Calu3 (cell line): ENCODE results near the gene CXCR5. TPM values are rescaled to one million over a fixed set of nuclear protein-coding genes. Genes with fewer than 3 reads are reported as not detected.

Experiments
- BruUV-seq: library from RNA; stranded (reverse); fragments of 400-500 nt; replicated peaks from 2 replicates; lab custom pipeline; 2021; lab: Mats Ljungman, UMichigan
- CTCF ChIA-PET: fragments of 300-600 bp; sonication (Branson Sonifier 250); formaldehyde crosslinking; loops from one replicate; lab custom pipeline; 2022; ENCODE audit warnings: antibody characterized with exemption; lab: Charles Lee
- DNase-seq: peaks from one replicate; pipeline ENCODE4 v3.0.0; 2022
- H3K27ac Mint-ChIP-seq: one replicate; pipeline ENCODE4 v1.8.0; 2022; ENCODE audit warnings: mixed read lengths; ENCODE audit not compliant: unreplicated experiment
- H3K27me3 Mint-ChIP-seq: one replicate; pipeline ENCODE4 v1.8.0; 2022; ENCODE audit warnings: mixed read lengths; ENCODE audit not compliant: unreplicated experiment
- H3K36me3 Mint-ChIP-seq: one replicate; pipeline ENCODE4 v1.8.0; 2022; ENCODE audit warnings: mild to moderate bottlenecking, moderate library complexity, mixed read lengths; ENCODE audit not compliant: insufficient read depth, unreplicated experiment
- H3K4me1 Mint-ChIP-seq: one replicate; pipeline ENCODE4 v1.8.0; 2022; ENCODE audit warnings: mild to moderate bottlenecking, low read depth, mixed read lengths; ENCODE audit not compliant: unreplicated experiment
- H3K4me3 Mint-ChIP-seq: one replicate; pipeline ENCODE4 v1.8.0; 2022; ENCODE audit warnings: mild to moderate bottlenecking, low read depth, moderate library complexity, mixed read lengths; ENCODE audit not compliant: unreplicated experiment
- H3K9me3 Mint-ChIP-seq: one replicate; pipeline ENCODE4 v1.8.0; 2022; ENCODE audit warnings: low read depth, mixed read lengths; ENCODE audit not compliant: unreplicated experiment
- intact Hi-C: fragments of 100-400 bp; cut with micrococcal nuclease; formaldehyde crosslinking; loops from one replicate; pipeline ENCODE4 v1.10.0; 2022; ENCODE audit not compliant: unreplicated experiment
- total RNA-seq: library from RNA; stranded (reverse); gene quantifications from 2 replicates; pipeline ENCODE4 v1.2.3, GENCODE V29; 2022
- TF ChIP-seq, protein P1 (sequence below): fragments of 200-600 bp; IDR thresholded peaks from one replicate; pipeline ENCODE4 v1.8.0; 2022; ENCODE audit warnings: antibody characterized with exemption; ENCODE audit not compliant: unreplicated experiment

The CXCR5 gene
- total RNA-seq, 1 experiment from 2014 or later: not detected

DNA sequence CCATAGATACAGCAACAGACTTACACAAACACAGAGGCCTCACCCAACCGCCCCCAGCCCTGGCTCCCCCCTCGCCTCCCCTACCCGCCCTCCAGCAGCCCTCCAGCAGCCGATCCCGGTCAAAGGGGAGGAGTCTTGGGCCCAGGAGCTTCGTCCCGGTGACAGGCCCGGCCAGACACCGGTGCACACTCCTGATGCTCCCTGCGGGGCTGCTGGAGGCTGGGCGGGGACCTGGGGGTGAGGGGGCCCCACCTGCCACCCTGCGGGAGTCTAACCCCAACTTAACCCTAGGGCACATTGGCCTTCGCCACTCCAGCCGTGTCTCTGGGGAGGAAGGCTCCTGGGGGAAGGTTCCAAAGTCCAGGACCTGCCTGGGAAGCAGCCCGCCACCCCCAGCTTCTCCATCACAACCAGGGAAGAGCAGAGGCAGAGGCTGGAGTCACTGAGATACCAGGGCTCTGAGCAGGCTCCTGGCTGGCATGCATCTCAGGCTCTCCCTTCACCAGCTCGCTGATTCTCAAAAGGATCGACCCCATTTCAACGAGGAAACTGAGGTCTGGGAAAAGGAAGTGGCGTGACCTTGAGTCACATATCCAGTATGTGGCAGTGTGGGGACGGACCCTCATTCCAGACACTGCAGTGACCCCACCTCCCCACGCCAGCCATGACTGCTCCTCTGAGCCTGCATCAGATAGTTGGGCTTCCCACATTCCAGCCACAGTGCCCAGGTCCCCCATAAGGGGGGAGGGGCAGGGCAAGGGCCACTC, 27.6 kb downstream of the CXCR5 start:
- Mint-ChIP-seq H3K36me3 (peaks cover 86% of the 10 kb centered on the region), H3K4me1 (peaks cover 49% of the 10 kb centered on the region), H3K4me3 (peak overlapping the region; percentile 78), H3K9me3 (no peaks in the 10 kb centered on the region), H3K27me3 (no peaks in the 10 kb centered on the region), H3K27ac (peak overlapping the region; percentile 95)
- CTCF ChIA-PET: interaction anchor here (0.7 to 3.4 kb wide), 6 partner anchors 11 to 783 kb away, joined by 3 to 10 read pairs (median 6); no protein-coding TSS in a partner anchor
- TF ChIP-seq, protein P1, sequence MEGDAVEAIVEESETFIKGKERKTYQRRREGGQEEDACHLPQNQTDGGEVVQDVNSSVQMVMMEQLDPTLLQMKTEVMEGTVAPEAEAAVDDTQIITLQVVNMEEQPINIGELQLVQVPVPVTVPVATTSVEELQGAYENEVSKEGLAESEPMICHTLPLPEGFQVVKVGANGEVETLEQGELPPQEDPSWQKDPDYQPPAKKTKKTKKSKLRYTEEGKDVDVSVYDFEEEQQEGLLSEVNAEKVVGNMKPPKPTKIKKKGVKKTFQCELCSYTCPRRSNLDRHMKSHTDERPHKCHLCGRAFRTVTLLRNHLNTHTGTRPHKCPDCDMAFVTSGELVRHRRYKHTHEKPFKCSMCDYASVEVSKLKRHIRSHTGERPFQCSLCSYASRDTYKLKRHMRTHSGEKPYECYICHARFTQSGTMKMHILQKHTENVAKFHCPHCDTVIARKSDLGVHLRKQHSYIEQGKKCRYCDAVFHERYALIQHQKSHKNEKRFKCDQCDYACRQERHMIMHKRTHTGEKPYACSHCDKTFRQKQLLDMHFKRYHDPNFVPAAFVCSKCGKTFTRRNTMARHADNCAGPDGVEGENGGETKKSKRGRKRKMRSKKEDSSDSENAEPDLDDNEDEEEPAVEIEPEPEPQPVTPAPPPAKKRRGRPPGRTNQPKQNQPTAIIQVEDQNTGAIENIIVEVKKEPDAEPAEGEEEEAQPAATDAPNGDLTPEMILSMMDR: no peak
- BruUV-seq: TSS peak; percentile 47
- DNase-seq: no peak
- intact Hi-C loops: no loop called here

DNA sequence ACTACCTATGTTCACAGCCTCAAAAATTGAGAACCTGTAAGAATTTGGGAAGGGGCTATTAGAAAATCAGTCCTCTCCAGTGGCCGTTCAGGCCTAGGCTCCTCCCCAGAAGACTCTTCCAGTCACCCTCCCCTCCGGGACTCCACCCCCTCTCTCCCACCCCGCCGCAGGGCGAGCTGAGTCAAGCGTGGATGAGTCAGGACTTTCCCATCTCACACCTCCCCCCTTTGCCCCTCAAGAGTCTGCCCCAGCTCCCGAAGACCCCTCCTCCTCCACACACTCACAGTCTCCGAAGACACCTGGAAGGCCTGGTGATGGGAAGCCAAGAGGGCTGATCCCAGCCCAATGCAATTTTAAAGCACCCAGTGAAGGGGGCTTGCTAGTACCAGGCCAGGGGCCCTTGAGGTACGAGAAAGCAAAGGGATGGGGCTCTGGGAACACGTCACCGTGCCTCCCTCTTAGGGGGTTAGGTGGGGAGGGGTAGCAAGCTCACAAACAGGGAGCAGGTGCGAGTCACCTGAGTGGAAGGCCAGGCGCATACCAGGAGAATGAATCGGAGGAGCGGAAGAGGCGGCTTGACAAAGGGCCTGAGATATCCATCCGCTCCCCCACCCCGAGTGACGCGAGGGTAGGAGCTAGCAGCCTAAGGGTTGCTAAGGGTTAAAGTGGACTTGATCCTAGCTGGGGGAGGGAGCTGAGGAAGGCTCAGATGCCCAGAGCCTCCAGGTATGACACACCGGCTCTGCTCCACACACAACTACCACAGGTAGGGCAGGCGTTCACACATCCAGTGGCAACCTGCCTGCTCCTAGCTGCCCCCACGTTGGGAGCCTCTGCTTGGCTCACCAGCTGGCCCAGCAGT, 28.4 kb downstream of the CXCR5 start:
- CTCF ChIA-PET: interaction anchor here (0.8 to 3.4 kb wide), 5 partner anchors 12 to 23 kb away, joined by 3 to 9 read pairs (median 5); partner anchors contain the start of gene BCL9L
- Mint-ChIP-seq H3K27me3 (no peaks in the 10 kb centered on the region), H3K4me1 (peaks cover 49% of the 10 kb centered on the region), H3K4me3 (peak overlapping the region; percentile 78), H3K9me3 (no peaks in the 10 kb centered on the region), H3K36me3 (peaks cover 85% of the 10 kb centered on the region), H3K27ac (peak overlapping the region; percentile 95)
- intact Hi-C loops: no loop called here
- TF ChIP-seq, protein P1: no peak
- peak; percentile 86 for DNase-seq
- BruUV-seq: no TSS peak

DNA sequence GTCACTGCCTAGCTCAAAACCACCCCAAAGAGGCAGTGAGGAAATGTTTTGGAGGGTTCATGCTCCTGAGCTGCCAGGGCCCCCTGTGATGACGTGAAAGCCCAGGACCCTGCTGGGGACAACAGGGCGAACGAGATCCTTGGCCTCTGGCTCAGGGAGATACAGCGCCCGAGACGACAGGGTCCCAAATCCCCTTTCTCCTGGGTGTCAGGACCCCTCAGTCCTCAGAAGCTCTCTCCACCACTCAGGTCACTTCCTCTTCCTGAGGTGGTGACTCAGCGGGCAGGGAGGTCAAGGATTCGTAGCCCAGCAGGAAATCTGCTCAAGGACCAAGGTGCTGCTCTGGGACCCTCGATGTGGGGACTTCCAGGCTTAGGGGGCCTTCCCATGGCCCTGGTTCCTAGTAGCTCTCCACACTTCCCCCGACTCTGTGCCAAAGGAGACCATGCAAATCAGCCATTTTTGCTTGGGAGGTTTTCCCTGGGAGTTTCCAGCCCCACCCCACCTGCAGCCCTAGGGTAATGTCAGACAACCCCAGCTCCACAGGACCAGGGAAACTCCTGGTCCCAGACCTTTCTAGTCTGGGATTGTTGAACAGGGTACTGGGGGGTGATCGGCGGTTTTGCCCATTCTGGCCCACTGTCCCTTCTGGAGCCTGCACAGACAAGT, 29.2 kb downstream of the CXCR5 start:
- BruUV-seq: TSS peak; percentile 69
- H3K4me3 Mint-ChIP-seq: peak overlapping the region; percentile 78
- H3K36me3 Mint-ChIP-seq: peaks cover 85% of the 10 kb centered on the region
- CTCF ChIA-PET: interaction anchor here (0.8 to 3.4 kb wide), 5 partner anchors 11 to 22 kb away, joined by 3 to 9 read pairs (median 5); partner anchors contain the start of gene BCL9L
- TF ChIP-seq, protein P1: no peak
- intact Hi-C loops: no loop called here
- peaks cover 49% of the 10 kb centered on the region for H3K4me1 Mint-ChIP-seq
- H3K9me3 Mint-ChIP-seq: no peaks in the 10 kb centered on the region
- peak overlapping the region; percentile 95 for H3K27ac Mint-ChIP-seq
- no peaks in the 10 kb centered on the region for H3K27me3 Mint-ChIP-seq
- DNase-seq: no peak
